ENCODE data around the gene ACSF3.

DNA sequence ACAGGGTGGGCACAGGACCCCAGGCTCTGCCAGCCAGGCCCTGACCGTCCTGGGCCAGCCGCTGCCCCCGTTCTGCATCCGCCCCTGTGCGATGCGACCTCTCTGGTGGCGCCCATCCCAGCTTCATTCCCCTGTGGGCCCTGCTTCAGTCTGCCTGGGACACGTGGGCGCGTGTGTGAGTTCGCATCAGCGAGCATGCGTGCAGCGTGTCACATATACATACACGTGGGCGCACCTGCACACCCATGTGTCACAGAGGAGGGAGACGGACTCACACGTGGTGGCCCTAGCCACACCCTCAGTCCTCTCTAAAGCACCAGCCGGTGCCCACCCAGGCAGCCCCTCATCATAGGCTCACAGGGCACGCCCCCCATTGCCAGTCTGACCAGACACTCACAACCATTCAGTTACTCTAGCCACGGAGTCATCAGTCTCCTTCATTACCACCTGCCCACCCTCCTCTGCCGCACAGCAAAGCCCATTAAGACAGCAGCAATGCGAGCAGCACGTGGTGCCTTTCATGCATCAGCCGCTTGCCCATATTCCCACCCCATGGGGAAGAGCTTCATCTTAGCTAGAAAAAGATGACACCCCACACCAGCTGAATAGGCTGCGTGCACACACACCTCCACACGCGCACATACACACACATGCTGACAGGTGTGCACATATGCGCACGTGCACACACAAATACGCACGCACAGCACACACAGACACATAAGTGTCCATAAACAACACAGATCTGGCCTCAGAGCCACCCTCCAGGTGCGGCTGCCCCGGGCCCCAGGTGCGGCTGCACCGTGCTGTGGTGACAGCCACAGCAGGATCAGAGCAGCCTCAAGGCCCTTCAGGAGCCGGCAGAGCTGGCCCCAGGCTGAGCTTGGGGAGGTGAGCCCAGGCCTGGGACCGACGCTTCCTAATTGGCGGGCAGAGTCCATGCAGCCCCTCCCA is 68.4 kb downstream of the ACSF3 start:
- TF ChIP-seq, protein P1, sequence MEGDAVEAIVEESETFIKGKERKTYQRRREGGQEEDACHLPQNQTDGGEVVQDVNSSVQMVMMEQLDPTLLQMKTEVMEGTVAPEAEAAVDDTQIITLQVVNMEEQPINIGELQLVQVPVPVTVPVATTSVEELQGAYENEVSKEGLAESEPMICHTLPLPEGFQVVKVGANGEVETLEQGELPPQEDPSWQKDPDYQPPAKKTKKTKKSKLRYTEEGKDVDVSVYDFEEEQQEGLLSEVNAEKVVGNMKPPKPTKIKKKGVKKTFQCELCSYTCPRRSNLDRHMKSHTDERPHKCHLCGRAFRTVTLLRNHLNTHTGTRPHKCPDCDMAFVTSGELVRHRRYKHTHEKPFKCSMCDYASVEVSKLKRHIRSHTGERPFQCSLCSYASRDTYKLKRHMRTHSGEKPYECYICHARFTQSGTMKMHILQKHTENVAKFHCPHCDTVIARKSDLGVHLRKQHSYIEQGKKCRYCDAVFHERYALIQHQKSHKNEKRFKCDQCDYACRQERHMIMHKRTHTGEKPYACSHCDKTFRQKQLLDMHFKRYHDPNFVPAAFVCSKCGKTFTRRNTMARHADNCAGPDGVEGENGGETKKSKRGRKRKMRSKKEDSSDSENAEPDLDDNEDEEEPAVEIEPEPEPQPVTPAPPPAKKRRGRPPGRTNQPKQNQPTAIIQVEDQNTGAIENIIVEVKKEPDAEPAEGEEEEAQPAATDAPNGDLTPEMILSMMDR (IDR thresholded peaks at IDR 0.05): no peak
- TF ChIP-seq POLR2AphosphoS5 (IDR thresholded peaks at IDR 0.05; ENCODE audit: low read depth, low read length) (no peak), SIN3A (IDR thresholded peaks at IDR 0.05; ENCODE audit: borderline replicate concordance, insufficient read depth, low read depth, low read length) (no peak), TCF7L2 (IDR thresholded peaks at IDR 0.05; ENCODE audit: low read depth, low read length) (no peak)
- TF ChIP-seq, protein P2, sequence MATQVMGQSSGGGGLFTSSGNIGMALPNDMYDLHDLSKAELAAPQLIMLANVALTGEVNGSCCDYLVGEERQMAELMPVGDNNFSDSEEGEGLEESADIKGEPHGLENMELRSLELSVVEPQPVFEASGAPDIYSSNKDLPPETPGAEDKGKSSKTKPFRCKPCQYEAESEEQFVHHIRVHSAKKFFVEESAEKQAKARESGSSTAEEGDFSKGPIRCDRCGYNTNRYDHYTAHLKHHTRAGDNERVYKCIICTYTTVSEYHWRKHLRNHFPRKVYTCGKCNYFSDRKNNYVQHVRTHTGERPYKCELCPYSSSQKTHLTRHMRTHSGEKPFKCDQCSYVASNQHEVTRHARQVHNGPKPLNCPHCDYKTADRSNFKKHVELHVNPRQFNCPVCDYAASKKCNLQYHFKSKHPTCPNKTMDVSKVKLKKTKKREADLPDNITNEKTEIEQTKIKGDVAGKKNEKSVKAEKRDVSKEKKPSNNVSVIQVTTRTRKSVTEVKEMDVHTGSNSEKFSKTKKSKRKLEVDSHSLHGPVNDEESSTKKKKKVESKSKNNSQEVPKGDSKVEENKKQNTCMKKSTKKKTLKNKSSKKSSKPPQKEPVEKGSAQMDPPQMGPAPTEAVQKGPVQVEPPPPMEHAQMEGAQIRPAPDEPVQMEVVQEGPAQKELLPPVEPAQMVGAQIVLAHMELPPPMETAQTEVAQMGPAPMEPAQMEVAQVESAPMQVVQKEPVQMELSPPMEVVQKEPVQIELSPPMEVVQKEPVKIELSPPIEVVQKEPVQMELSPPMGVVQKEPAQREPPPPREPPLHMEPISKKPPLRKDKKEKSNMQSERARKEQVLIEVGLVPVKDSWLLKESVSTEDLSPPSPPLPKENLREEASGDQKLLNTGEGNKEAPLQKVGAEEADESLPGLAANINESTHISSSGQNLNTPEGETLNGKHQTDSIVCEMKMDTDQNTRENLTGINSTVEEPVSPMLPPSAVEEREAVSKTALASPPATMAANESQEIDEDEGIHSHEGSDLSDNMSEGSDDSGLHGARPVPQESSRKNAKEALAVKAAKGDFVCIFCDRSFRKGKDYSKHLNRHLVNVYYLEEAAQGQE (IDR thresholded peaks at IDR 0.05; ENCODE audit: insufficient read depth in 1 of 2, low read depth in 2 of 2, low read length in 1 of 2): no peak

Data from Panc1 (cell line).